Measurements from ENCODE around the gene ZNF578. TPM values are rescaled to one million over a fixed set of nuclear protein-coding genes. Genes with fewer than 3 reads are reported as not detected.
"Not testable (repeated sequence)": the region's sequence is repeated elsewhere in the genome, so short reads cannot be mapped to it uniquely, and the experiment has no call there.

ZNF578 gene
- total RNA-seq, 1 experiment from 2014 or later = 1.6 TPM

DNA sequence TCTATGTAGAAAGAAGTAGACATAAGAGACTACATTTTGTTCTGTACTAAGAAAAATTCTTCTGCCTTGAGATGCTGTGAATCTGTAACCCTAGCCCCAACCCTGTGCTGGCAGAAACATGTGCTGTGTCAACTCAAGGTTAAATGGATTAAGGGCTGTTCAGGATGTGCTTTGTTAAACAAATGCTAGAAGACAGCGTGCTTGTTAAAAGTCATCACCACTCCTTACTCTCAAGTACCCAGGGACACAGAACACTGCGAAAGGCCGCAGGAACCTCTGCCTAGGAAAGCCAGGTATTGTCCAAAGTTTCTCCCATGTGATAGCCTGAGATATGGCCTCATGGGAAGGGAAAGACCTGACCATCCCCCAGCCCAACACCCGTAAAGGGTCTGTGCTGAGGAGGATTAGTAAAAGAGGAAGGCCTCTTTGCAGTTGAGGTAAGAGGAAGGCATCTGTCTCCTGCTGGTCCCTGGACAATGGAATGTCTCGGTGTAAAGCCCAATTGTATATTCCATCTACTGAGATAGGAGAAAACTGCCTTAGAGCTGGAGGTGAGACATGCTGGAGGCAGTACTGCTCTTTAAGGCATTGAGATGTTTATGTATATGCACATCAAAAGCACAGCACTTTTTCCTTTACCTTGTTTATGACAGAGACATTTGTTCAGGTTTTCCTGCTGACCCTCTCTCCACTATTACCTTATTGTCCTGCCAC, 105.5 kb downstream of the ZNF578 start:
- DNase-seq (ENCODE audit: low read depth) = not testable (repeated sequence)

DNA sequence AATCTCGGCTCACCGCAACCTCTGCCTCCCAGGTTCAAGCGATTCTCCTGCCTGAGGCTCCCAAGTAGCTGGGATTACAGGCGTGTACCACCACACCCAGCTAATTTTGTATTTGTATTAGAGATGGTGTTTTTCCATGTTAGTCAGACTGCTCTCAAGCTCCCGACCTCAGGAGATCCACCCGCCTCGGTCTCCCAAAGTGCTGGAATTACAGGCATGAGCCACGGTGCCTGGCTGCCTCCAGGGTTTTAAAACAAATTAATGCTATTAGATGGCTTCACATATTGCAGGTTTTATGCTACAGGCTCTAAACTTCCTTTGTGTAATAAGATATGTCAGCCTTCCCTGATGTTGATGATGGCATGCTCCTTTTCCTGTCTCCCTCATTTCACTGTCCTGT, 108.3 kb downstream of the ZNF578 start:
- DNase-seq (ENCODE audit: low read depth) = not testable (repeated sequence)

Other genes with a start within 250 kb of the ZNF578 start
- gene ZNF766, start 184.0 kb upstream of the ZNF578 start, total RNA-seq (2014; rRNA removed; shearing (Covaris generic)) = 7.5 and 12.5 TPM in 2 replicates
- 8.6 and 10.7 TPM in 2 replicates for gene ZNF480, start 156.4 kb upstream of the ZNF578 start, total RNA-seq (2014; rRNA removed; shearing (Covaris generic))
- gene ZNF610, start 117.3 kb upstream of the ZNF578 start, total RNA-seq (2014; rRNA removed; shearing (Covaris generic)) = 3.8 and 6.5 TPM in 2 replicates
- gene ZNF880, start 83.6 kb upstream of the ZNF578 start, total RNA-seq (2014; rRNA removed; shearing (Covaris generic)) = 15.6 and 24.1 TPM in 2 replicates
- gene ZNF528, start 55.7 kb upstream of the ZNF578 start, total RNA-seq (2014; rRNA removed; shearing (Covaris generic)) = 20.3 and 67.9 TPM in 2 replicates
- gene ZNF534, start 24.4 kb upstream of the ZNF578 start, total RNA-seq (2014; rRNA removed; shearing (Covaris generic)) = 0.86 TPM in 1 of 2 replicates, not detected in the other
- 8.6 and 10.6 TPM in 2 replicates for gene ZNF808, start 74.1 kb downstream of the ZNF578 start, total RNA-seq (2014; rRNA removed; shearing (Covaris generic))
- gene ZNF701, start 116.7 kb downstream of the ZNF578 start, total RNA-seq (2014; rRNA removed; shearing (Covaris generic)) = 6.3 and 11.7 TPM in 2 replicates
- gene ZNF83, start 184.8 kb downstream of the ZNF578 start, total RNA-seq (2014; rRNA removed; shearing (Covaris generic)) = 23.8 and 45.5 TPM in 2 replicates